ENCODE data around the gene PDIA5.

PDIA5 gene

DNA sequence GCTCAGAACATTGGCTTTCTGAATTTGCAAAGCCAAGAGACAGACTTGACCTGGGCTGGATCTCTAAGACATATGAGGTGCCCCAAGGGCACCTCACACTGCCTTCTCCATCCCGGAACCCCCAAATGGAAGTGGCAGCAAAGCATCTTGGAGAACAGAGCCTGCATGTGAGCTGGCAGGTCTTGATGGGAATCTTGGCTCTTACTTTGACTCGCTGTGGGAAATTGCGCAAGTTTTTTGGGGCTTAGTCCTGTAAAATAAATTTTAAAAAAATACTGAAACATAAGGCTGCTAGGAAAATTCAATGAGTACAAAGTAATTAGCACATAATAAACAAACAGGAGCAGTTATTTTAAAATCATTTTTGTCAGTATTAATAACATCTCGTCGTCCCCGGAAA is 121.2 kb downstream of the PDIA5 start:
- no peak for DNase-seq

DNA sequence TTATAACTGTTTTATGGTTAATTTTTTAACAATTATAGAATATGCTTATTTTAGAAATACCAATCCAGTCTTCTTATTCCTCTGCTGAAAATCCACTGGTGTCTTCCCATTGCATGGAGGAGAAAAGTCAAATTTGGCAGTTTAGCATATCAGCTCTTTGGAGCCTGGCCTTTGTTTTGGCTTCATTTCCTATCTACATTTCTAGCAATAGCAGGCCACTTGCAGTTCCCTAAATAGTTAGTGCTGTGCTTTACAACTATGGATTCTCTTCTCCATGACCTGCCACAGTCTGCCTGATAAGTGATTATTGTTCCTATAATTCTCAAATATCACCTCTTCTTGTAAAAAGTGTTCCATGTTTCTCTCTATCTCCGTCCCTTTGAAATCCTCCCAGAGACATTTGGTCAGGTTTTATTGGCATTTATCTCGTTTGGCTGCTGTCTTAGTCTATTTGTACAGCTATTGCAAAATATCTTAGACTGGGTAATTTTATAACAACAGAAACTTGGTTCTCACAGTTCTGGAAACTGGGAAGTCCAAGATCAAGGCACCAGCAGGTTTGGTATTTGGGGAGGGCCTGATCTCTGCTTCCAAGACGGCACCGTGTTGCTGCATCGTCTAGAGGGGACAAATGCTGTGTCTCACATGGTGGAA is 126.8 kb downstream of the PDIA5 start:
- DNase-seq, result no peak

DNA sequence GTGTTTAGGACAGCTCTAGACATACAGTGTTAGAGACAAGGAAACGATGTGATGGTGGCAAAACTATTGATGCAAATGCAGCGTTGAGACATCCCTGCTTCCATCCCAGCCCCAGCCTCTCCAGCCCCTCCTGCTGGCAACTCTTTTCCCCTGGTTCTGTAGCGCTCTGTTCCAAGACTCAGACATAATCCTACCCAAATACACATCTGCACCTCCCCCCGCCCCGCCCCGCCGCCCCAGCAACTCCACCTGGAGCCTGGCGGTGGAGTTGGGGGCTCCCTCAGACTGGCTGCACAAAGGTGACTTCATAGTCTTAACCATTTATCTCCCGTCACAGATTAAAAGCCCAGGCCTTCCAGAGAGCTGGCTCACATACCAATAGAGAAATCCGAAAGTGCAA is 127.7 kb downstream of the PDIA5 start:
- no peak for DNase-seq

DNA sequence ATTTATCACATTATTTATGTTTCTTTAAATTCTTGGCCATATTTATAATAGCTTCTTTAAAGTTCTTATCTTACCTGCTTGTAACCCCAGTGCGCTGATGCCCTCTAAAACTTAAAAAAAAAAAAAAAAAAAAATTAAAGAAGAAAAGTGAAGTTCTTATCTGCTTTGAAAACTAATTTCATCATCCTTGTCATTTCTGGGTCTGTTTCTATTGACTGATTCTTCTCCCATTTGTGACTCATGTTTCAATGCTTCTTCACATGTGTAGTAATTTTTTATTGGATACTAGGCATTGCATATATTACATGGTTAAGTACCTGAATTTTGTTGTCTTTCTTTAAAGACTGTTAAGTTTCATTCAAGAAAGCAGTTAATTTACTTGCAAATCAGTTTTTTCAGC is 131.5 kb downstream of the PDIA5 start:
- DNase-seq, result no peak

DNA sequence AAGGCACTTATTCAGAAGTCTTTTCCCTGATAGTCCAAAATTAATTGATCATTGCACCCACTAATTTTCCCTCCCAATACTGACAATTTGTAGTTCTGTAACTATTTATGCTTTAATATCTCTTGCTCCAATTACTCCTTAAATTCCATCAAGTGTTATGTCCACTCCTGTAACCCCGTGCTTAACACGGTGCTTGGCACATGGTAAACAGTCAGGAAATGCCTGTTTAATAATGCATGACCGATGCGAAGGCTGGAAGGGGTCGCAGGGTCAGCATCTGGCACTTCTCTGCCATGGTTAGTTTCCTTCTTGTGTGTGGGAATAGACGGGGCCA is 134.4 kb downstream of the PDIA5 start:
- DNase-seq, result no peak

DNA sequence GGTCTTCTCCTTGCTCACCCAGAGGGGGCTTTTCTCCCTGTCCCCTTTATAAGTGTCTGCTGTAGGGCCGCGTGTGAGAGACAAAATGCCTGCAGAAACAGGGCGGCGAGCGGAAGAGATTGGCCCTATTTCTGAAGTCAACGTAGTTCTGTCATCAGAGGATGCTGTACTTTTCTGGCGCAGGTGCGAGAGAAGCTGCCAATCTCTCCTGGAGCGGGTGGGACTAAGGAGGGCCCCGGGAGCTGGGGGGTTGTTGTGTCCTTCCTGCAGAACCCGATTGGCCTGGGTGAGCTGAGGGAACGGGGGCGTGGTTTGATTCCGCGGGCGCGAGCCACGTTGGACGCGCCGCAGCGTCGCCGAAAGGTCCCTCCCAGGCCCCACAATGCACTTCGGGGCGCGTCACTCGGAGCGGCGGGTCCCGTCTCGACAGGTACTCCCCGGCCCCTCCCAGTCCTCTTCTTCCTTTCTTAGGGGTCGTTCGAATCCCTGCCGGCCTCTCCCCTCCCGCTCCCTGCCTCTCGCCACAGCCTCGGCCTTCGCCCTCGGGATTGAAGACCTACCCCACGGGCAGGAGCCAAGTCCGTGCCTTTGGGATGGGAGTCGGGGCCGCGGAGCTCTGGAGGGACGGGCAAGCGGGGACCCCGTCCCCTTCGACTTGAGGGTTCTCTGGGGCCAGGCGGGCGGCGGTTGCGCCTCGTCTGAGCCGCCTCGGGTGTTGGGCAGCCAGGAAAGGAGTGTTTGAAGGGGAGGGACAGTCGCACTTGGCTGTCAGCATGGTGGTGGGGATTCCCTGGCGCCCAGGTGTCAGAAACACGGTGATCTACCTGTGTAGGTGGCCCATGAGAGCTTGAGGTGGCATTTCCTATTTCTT is 135.0 kb downstream of the PDIA5 start, which contains the start of gene SEC22A:
SEC22A (plus strand) TSS at position 387 of the 871 bp plus-strand sequence. CDS start 7,275 bp downstream, outside the sequence.
- peak; percentile 88 to 99 (median 95) for DNase-seq

DNA sequence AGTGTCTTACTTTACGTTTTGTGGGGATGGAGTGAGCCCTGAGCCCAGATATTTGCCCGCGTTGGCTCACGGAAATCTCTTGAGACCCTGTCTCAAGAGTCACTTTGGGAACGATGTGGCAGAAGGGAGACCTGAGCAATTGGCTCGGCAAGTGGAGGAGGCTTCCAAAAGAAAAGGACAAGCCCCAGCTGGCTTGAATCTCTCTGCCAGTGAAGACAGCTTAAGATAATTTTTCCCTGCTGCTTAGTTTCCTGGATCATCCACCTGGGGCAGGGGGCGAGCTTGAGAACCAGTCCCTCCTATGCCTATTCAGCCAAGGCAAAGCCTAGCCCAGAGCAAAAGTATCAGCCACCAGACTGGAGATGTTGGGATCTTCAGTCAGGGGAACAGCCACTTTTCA is 135.6 kb downstream of the PDIA5 start:
- peak in 1 of 5 experiments; percentile 4 for DNase-seq

Data from T-helper 2 cell (primary cell).